ENCODE measurements around the gene PRKCH.

DNA sequence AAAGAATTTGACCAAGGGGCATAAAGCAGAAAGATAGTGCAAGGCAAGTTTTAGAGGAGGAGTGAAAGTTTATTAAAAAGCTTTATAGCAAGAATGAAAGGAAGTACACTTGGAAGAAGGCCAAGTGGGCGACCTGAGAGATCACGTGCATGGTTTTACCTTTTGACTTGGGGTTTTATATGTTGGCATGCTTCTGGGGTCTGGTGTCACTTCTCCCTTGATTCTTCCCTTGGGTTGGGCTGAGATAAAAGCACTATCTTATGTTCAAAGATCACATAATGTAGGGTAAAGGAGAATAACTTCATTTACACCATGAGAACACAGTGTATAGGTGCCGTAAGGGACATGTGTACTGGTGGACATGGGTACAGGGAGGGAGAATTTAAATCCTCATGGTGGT, 22.6 kb upstream of the PRKCH start:
- TF ChIP-seq, protein P1, sequence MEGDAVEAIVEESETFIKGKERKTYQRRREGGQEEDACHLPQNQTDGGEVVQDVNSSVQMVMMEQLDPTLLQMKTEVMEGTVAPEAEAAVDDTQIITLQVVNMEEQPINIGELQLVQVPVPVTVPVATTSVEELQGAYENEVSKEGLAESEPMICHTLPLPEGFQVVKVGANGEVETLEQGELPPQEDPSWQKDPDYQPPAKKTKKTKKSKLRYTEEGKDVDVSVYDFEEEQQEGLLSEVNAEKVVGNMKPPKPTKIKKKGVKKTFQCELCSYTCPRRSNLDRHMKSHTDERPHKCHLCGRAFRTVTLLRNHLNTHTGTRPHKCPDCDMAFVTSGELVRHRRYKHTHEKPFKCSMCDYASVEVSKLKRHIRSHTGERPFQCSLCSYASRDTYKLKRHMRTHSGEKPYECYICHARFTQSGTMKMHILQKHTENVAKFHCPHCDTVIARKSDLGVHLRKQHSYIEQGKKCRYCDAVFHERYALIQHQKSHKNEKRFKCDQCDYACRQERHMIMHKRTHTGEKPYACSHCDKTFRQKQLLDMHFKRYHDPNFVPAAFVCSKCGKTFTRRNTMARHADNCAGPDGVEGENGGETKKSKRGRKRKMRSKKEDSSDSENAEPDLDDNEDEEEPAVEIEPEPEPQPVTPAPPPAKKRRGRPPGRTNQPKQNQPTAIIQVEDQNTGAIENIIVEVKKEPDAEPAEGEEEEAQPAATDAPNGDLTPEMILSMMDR (IDR thresholded peaks at IDR 0.05) = no peak
- TF ChIP-seq POLR2A (IDR thresholded peaks at IDR 0.05) = no peak

Data from sigmoid colon (tissue), 3 donors.